ENCODE results near the gene TRAP1. TPM values are rescaled to one million over a fixed set of nuclear protein-coding genes. Genes with fewer than 3 reads are reported as not detected.

Gene TRAP1
- total RNA-seq, 2 experiments from 2014 or later, result 68.0 to 75.9 TPM

DNA sequence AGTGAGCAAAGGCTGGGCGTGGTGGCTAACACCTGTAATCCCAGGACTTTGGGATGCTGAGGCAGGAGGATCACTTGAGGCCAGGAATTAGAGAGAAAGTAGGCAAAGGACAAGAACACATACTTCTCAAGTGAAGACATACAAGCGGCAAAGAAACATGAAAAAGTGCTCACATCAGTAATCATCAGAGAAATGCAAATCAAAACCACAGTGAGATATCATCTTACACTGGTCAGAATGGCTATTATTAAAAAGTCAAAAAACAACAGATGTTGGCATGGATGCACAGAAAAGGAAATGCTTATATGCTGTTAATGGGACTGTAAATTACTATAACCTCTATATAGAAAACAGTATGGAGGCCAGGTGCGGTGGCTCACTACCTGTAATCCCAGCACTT is 93.7 kb downstream of the TRAP1 start:
- Histone ChIP-seq H3K4me1 (ENCODE audit: insufficient read depth, low read length) (peaks cover 23% of the 10 kb centered on the region), H3K27ac (ENCODE audit: low read depth in 1 of 2, low read length in 2 of 2) (no peak overlapping the region), H3K9me3 (ENCODE audit: control insufficient read depth in 1 of 2, insufficient read depth in 1 of 2, low read length in 2 of 2) (no peaks in the 10 kb centered on the region), H3K4me3 (ENCODE audit: low read length) (no peak overlapping the region), H3K27me3 (ENCODE audit: control insufficient read depth in 1 of 2, insufficient read depth in 2 of 2, low read length in 2 of 2) (no peaks in the 10 kb centered on the region), H3K36me3 (ENCODE audit: insufficient read depth, low read length) (peaks cover 7% of the 10 kb centered on the region)
- Mint-ChIP-seq H3K4me1 (ENCODE audit: low read depth) (peaks cover 38% of the 10 kb centered on the region), H3K27ac (peak overlapping the region; percentile 25), H3K27me3 (no peaks in the 10 kb centered on the region), H3K4me3 (no peak overlapping the region), H3K9me3 (no peaks in the 10 kb centered on the region), H3K36me3 (ENCODE audit: low read depth) (no peaks in the 10 kb centered on the region)
- ChIA-PET POLR2A (no interaction called here), CTCF (no interaction called here)
- TF ChIP-seq CTCF (IDR thresholded peaks at IDR 0.05), result no peak
- ATAC-seq (ENCODE audit: poor library complexity) (no peak), DNase-seq (no peak)
- intact Hi-C loops (cut with DNase I, micrococcal nuclease), result no loop called here

GRCh38 chr16:3618769-3619141 is 98.6 kb downstream of the TRAP1 start:
- Mint-ChIP-seq H3K27me3 (no peaks in the 10 kb centered on the region), H3K9me3 (no peaks in the 10 kb centered on the region), H3K27ac (no peak overlapping the region), H3K4me3 (no peak overlapping the region), H3K4me1 (ENCODE audit: low read depth) (peaks cover 44% of the 10 kb centered on the region), H3K36me3 (ENCODE audit: low read depth) (peaks cover 16% of the 10 kb centered on the region)
- Histone ChIP-seq H3K27me3 (ENCODE audit: control insufficient read depth in 1 of 2, insufficient read depth in 2 of 2, low read length in 2 of 2) (no peaks in the 10 kb centered on the region), H3K9me3 (ENCODE audit: control insufficient read depth in 1 of 2, insufficient read depth in 1 of 2, low read length in 2 of 2) (no peaks in the 10 kb centered on the region), H3K4me3 (ENCODE audit: low read length) (no peak overlapping the region), H3K27ac (ENCODE audit: low read depth in 1 of 2, low read length in 2 of 2) (no peak overlapping the region), H3K36me3 (ENCODE audit: insufficient read depth, low read length) (peaks cover 10% of the 10 kb centered on the region), H3K4me1 (ENCODE audit: insufficient read depth, low read length) (peaks cover 16% of the 10 kb centered on the region)
- DNase-seq (peak in 3 of 14 experiments; percentile 16 to 43 (median 30)), ATAC-seq (ENCODE audit: poor library complexity) (no peak)
- no peak for TF ChIP-seq CTCF (IDR thresholded peaks at IDR 0.05)
- POLR2A ChIA-PET, result no interaction called here
- CTCF ChIA-PET, result no interaction called here
- intact Hi-C loops (cut with DNase I, micrococcal nuclease), result no loop called here

- Histone ChIP-seq H3K27me3 (ENCODE audit: control insufficient read depth in 1 of 2, insufficient read depth in 2 of 2, low read length in 2 of 2) (no peaks in the 10 kb centered on the region), H3K4me3 (ENCODE audit: low read length) (peak overlapping the region; percentile 95), H3K27ac (ENCODE audit: low read depth in 1 of 2, low read length in 2 of 2) (no peak overlapping the region), H3K4me1 (ENCODE audit: insufficient read depth, low read length) (peaks cover 37% of the 10 kb centered on the region), H3K9me3 (ENCODE audit: control insufficient read depth in 1 of 2, insufficient read depth in 1 of 2, low read length in 2 of 2) (no peaks in the 10 kb centered on the region), H3K36me3 (ENCODE audit: insufficient read depth, low read length) (peaks cover 3% of the 10 kb centered on the region)
- peaks cover 32% of the 10 kb centered on the region for H3K36me3 Mint-ChIP-seq (ENCODE audit: low read depth)
- no peak for ATAC-seq (ENCODE audit: poor library complexity)
- no peak for TF ChIP-seq CTCF (IDR thresholded peaks at IDR 0.05)
- CTCF ChIA-PET, result interaction anchor here (1.0 to 1.2 kb wide), 2 partner anchors 14 to 641 kb away, joined by 3 to 5 read pairs; no protein-coding TSS in a partner anchor
- intact Hi-C loops (cut with DNase I, micrococcal nuclease), result loop anchor here in 1 of 2 experiments (5.0 kb wide), 2 partner anchors 35 to 105 kb away; partner anchors contain the start of genes NLRC3 and TRAP1
- H3K9me3 Mint-ChIP-seq, result no peaks in the 10 kb centered on the region
- no peaks in the 10 kb centered on the region for H3K27me3 Mint-ChIP-seq
- peak in 1 of 14 experiments; percentile 31 for DNase-seq
- peak overlapping the region; percentile 98 for H3K4me3 Mint-ChIP-seq
- H3K27ac Mint-ChIP-seq, result peak overlapping the region; percentile 90
- POLR2A ChIA-PET, result interaction anchor here (0.9 to 1.2 kb wide), 7 partner anchors 13 to 330 kb away, joined by 3 to 6 read pairs (median 3); partner anchors contain the start of genes ZNF174, ZNF263 and ZSCAN32
- H3K4me1 Mint-ChIP-seq (ENCODE audit: low read depth), result peaks cover 61% of the 10 kb centered on the region
Observed at GRCh38 chr16:3612510-3613466, 104.5 kb downstream of the TRAP1 start.

Measured in CD4-positive, alpha-beta T cell (primary cell).